ENCODE measurements around the gene CHI3L1.

- TF ChIP-seq, protein P1, sequence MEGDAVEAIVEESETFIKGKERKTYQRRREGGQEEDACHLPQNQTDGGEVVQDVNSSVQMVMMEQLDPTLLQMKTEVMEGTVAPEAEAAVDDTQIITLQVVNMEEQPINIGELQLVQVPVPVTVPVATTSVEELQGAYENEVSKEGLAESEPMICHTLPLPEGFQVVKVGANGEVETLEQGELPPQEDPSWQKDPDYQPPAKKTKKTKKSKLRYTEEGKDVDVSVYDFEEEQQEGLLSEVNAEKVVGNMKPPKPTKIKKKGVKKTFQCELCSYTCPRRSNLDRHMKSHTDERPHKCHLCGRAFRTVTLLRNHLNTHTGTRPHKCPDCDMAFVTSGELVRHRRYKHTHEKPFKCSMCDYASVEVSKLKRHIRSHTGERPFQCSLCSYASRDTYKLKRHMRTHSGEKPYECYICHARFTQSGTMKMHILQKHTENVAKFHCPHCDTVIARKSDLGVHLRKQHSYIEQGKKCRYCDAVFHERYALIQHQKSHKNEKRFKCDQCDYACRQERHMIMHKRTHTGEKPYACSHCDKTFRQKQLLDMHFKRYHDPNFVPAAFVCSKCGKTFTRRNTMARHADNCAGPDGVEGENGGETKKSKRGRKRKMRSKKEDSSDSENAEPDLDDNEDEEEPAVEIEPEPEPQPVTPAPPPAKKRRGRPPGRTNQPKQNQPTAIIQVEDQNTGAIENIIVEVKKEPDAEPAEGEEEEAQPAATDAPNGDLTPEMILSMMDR (IDR thresholded peaks at IDR 0.05) = no peak
- no peak for TF ChIP-seq POLR2A (IDR thresholded peaks at IDR 0.05)
These were observed 18.3 kb upstream of the CHI3L1 start for GRCh38 chr1:203204756-203205155.
